ENCODE results near the gene FCRL6.

- TF ChIP-seq POLR2A (IDR thresholded peaks at IDR 0.05; ENCODE audit: extremely low read depth, insufficient read length) (no peak), CTCF (IDR thresholded peaks at IDR 0.05; ENCODE audit: low read depth, low read length) (no peak), MAX (IDR thresholded peaks at IDR 0.05; ENCODE audit: low read depth, low read length) (no peak)
Measured at GRCh38 chr1:159848326-159848725, 46.2 kb downstream of the FCRL6 start.

Data from NB4 (cell line).